Measurements from ENCODE around the gene TLR5. TPM values are rescaled to one million over a fixed set of nuclear protein-coding genes. Genes with fewer than 3 reads are reported as not detected.
"Not testable (repeated sequence)": the region's sequence is repeated elsewhere in the genome, so short reads cannot be mapped to it uniquely, and the experiment has no call there.

Gene TLR5, protein sequence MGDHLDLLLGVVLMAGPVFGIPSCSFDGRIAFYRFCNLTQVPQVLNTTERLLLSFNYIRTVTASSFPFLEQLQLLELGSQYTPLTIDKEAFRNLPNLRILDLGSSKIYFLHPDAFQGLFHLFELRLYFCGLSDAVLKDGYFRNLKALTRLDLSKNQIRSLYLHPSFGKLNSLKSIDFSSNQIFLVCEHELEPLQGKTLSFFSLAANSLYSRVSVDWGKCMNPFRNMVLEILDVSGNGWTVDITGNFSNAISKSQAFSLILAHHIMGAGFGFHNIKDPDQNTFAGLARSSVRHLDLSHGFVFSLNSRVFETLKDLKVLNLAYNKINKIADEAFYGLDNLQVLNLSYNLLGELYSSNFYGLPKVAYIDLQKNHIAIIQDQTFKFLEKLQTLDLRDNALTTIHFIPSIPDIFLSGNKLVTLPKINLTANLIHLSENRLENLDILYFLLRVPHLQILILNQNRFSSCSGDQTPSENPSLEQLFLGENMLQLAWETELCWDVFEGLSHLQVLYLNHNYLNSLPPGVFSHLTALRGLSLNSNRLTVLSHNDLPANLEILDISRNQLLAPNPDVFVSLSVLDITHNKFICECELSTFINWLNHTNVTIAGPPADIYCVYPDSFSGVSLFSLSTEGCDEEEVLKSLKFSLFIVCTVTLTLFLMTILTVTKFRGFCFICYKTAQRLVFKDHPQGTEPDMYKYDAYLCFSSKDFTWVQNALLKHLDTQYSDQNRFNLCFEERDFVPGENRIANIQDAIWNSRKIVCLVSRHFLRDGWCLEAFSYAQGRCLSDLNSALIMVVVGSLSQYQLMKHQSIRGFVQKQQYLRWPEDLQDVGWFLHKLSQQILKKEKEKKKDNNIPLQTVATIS
- total RNA-seq: 0.18 and 0.20 TPM in 2 replicates

DNA sequence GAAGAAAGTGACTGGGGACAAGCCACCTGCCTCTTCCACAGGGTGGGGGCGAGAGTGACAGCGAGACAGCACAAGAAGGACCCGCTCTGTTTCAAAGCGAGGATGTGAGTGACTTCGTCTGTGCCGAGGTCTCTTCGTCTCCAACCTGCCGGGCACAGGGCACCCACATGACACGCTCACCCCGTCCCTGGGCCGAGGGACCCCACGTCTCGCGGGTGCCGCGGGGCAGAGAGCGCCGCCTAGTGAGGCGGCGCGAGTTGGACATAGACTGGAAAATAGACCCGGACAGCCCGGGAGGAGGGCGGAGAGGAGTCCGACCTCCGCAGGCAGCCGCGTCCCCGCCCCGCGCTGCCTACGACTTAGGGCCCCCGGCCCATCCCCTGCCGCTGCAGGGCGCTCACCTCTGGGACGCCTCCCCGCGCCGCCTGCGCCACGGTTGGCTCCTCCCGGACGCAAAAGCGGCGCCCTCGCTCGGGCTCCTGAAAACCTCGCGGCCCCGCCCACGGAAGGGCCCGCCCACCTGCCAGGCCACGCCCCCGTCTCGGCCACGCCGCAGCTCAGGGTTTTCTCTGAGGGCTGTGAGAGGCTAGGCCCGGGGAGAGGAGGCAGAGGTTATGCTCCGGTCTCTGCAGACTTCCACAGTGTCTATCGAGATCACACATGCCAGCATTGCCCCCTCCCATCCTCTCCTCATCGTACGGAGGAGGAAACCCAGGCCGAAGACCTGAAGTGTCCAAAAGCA lies at the start of gene TLR5:
TSS of gene TLR5 (minus strand) at position 454 of the 742 bp plus-strand sequence. CDS start 30,217 bp downstream, outside the sequence.
- DNase-seq (ENCODE audit: low read depth, low spot score): no peak

DNA sequence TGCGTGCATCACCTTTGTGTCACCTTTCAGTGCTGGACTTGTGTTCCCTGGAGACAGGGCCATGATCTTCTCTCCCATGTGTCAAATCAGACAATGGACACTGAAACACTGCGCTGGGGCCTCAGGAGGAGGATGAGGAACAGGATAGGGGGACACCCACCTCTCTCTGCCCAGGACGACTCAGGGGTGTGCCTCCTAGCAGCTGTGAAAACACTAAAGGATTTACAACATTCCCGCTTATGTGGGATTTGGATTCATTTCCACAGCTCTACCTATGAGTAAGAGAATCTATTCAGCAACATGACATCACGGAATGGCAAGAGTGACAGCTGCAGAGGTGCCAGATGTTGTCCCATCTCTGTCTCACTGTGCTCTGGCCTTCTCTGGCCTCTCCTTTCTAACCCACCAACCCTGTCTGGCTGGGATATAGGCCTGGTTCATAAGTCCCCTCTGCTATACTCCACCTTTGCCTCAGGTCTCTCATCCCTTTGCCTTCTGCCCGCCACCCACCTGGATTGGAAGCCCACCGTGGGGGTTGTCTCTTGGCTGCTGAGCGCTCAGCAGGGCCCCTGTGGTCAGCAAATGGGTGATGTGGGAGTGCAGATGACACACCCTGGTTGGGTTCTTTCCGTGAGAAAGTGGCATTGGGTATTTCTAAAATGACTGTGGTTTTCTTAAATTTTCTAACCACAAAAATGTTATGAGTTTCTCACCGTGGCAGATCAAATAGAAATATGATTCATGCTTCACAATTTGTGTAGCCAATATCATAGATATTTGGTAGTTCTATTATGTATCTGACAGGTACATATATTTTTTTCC lies 47.1 kb upstream of the TLR5 start:
- DNase-seq (ENCODE audit: low read depth, low spot score): no peak

DNA sequence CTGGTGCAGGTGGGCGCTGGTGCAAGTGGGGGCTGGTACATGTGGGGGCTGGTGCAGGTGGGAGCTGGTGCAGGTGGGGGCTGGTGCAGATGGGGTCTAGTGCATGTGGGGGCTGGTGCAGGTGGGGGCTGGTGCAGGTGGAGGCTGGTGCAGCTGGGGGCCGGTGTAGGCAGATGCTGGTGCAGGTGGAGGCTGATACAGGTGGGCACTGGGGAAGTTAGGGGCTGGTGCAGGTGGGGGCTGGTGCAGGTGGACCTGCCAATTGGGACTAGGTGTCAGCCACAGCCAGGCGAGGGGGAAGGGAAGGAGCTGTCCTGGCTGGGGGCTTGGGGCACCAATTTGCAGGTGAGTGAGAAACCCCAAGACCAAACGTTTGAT lies 46.5 kb upstream of the TLR5 start:
- DNase-seq (ENCODE audit: low read depth, low spot score): no peak

DNA sequence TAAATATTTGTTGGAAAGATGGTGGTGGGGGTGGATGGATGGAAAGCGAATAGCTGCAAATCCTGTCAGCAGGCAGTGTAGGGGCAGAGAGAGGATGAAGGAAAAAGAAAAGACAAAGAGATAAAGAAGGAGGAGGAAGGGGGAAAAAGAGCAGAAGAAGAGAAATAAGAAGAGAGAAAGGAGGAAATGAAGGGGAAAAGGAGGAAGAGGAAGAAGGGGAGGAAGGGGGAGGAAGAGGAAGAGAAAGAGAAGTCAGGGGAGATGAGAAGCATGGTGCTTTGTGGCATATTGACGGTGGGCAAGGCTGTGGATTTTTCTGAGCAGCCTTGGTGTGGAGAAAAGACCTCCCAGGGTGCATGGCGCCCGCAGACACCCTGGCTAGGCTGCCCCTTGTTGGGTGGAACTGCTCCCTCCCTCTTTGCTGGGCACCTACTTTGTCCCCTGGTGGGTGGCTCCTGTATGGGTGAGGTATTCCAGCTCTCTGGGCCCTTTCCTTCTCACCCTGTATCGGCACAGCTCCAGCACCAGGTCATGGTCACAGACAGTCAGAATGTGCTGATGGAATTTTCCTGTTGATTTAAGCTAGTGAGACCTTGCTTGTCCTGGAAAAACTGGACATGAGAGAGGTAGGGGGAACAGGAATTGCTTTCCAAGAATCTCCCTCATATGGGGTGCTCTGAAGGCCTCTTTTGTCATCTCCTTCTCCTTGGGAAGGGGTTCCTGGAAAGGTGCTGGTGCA lies 45.7 kb upstream of the TLR5 start:
- no peak for DNase-seq (ENCODE audit: low read depth, low spot score)

DNA sequence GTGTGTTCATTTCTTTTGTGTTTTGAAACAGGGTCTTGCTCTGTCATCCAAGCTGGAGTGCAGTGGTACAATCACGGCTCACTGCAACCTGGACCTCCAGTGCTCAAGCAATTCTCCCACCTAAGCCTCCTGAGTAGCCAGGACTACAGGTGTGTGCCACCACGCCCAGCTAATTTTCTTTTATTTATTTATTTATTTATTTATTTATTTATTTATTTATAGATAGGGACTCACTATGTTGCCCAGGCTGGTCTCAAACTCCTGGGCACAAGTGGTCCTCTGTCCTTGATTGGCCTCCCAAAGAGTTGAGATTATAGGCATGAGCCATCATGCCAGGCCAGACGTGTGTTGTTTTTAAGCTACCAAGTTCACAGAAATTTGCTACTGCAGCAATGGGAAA lies 43.8 kb upstream of the TLR5 start:
- no peak for DNase-seq (ENCODE audit: low read depth, low spot score)

DNA sequence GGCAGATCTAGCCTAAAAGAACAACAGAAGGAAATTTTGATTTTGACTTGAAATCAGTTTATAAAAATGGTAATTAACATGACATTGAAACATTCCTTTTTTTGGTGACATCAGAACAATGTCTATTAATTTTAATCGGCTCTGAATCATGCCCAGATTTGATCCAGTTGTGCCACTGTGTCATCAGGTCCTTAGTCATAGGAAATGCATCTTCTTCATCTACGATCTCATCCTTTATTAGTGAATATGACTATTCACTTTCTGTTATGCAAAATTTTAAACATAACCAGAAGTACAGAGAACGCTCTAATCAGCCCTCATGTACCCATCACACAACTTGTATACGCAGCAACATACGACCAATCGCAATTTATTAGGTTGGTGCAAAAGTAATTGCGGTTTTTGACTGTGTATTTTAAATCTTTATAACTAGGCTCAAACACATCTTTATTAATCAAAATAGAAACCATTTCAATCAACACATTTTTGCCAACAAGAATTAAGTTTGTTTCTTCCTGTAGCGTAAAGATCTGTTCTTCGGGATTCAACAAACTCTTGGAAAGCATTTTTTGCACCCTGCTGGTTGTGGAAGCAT lies 40.3 kb upstream of the TLR5 start:
- no peak for DNase-seq (ENCODE audit: low read depth, low spot score)

DNA sequence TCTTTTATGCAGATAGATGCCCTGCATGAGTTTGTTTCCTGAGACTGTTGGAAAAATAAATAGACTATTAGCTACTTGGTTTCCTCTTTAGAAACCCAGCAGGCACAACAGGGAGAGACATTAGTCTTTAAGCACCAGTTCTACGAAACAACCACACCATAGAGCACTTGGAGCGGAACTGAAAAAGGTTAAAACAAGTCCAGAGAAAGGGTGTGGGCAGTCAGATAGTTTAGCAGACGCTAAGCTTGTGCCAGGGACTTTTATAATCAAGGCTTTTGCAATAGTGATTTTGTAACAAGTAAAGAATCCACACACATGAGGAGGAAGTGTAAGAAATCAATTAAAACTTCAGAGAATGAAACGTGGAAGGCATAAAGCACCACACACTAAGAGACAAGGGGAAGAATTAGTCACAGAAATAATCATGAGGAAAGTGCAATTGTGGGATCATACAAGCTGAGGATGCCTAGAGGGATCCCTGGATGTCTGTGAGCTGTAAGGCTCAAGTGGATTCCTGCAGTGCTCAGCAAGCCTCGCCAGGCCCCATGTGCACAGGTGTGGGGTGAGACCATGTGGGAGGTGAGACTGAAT lies 37.8 kb upstream of the TLR5 start:
- DNase-seq (ENCODE audit: low read depth, low spot score): no peak

DNA sequence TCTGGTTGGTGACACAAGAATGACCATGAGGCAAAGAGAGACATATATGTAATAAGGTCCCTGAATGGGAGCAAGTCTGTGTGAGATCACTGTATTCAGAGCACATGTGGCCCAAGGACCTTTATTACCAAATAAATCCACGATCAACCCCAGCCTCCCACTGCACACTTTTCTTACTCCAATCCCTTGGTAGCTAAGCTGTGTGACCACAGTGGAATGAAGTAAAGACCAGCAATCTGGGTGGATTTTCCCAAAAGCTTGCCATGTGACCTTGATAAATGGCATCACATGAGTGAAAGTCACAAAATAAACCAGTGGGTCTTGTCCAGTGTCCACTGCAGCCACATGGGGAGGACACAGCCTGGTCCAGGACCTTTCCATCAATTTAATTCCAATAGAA lies 36.7 kb upstream of the TLR5 start:
- no peak for DNase-seq (ENCODE audit: low read depth, low spot score)

DNA sequence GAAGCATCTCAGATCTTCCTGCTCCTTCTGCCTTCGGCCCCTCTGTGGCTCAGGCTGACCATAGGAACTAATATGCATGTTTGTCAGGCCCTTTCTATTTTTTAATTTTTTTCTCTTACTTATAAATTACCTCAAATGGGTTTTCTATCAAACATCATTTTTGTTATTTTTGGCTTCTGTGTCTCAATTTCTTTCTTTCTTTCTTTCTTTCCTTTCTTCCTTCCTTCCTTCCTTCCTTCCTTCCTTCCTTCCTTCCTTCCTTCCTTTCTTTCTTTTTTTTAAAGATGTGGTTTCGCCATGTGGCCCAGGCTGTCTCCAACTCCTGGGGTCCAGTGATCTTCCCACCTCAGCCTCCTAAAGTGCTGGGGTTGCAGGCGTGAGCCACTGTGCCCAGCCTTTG lies 36.2 kb upstream of the TLR5 start:
- no peak for DNase-seq (ENCODE audit: low read depth, low spot score)

DNA sequence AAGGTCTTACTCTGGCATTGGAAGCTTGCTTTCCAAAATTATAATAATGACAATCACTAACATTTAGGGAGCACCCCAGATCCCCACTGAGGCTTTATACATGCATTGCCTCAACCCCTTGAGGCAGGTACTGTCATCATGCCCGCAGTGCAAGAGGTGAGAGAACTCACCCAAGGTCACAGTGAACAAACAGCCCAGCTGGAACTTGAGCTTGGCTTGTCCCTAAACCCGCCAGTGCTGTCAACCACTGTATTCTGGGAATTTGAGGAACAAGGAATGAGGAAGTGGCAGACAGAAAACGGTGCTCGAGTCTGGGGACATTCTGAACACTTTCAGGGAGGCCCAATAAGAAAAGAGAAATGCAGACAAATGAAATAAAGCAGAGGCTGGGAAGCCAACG lies 34.6 kb upstream of the TLR5 start:
- DNase-seq (ENCODE audit: low read depth, low spot score): no peak

DNA sequence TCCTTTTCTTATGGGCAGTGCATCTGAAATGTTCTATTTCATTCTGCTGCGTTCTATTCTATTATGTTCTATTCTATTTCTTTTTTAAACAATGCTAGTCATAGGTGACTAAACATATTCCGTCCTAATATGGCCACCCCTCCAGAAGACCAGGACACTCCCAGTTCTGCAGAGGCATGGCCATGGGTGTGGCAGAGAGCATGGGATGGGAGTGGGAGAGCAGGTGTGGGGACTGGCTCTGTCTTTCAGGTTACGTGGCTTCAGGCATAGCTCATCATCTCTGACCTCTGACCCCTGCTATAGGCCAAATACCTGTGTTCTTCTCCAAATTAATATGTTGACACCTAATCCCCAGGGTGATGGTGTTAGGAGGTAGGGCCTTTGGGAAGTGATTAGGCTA lies 33.4 kb upstream of the TLR5 start:
- DNase-seq (ENCODE audit: low read depth, low spot score): no peak

DNA sequence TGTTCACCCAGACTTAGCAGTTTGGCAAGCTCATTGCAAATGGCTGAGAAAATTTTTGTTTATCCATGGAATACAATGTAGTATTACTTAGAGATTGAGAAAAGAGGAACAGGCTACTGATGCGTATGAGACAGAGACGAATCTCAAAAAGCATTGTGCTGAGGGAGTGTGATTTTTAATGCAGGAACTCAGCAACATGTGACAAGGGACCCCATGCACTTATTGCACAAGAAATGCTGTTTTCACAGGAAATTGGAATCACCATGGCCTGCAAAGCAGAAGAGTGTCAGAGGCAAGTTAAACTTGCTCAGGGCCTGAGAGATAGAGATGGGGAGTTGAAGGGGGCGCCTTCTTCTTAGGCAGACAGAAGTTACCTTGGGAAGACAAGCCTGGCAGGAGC lies 32.6 kb upstream of the TLR5 start:
- no peak for DNase-seq (ENCODE audit: low read depth, low spot score)

DNA sequence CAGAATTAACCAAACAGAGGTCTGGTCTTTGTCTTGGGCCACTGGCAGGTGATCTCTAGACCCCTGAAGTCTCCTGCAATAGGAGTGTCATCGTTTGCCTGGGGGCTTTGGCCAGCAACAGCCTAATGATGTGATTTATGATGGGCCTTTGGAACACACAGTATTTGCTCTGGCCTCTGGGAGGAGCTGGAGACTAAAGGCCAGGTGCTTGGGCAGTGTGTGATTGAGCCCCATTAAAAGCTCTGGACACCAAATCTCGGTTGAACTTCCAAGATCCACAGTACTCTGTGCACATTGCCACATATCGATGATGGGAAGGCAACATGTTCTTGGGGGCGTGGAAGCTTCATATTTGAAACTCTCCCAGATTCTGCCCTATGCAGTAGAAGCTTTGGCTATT lies 32.0 kb upstream of the TLR5 start:
- DNase-seq (ENCODE audit: low read depth, low spot score): no peak

DNA sequence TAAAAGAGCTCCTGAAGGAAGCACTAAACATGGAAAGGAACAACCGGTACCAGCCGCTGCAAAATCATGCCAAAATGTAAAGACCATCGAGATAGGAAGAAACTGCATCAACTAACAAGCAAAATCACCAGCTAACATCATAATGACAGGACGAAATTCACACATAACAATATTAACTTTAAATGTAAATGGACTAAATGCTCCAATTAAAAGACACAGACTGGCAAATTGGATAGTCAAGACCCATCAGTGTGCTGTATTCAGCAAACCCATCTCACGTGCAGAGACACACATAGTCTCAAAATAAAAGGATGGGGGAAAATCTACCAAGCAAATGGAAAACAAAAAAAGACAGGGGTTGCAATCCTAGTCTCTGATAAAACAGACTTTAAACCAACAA lies 26.4 kb upstream of the TLR5 start:
- not testable (repeated sequence) for DNase-seq (ENCODE audit: low read depth, low spot score)

DNA sequence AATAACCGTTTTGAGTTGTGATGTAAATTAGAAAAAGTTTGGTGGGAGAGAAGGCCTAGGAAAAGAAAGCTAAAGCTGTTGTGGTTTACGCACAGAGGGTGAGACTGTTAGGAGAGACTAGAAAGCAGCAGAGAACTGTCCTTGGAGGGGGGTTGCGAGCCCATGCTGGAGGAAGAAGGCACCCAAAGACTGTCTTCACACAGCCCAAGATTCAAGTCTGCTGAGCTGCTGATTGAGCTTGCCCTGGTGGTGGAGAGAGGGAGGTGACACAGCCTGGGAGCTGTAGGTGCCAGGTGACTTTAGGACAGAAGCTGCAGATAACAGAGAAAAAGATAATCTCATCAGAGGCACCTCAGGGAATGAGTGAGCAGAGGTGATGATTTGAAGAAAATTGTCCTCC lies 18.3 kb upstream of the TLR5 start:
- DNase-seq (ENCODE audit: low read depth, low spot score): no peak

DNA sequence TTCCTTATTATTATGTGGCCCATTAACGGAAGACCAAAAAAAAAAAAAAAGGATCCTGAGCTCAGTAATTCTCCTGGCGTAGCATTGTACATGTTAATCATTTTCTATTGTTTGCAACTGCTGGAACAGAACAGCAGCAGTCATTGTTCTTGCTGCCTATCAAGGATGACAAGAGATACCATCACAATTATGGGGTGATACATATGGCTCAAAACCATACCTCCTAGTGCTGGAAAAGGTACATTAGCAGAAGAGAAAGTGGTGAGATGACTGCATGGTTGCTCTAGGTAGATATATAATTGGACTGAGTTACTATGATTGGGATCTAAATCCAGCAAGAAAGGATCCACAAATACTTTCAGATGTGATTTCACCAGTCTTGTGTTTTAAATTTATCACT lies 13.3 kb upstream of the TLR5 start:
- no peak for DNase-seq (ENCODE audit: low read depth, low spot score)

DNA sequence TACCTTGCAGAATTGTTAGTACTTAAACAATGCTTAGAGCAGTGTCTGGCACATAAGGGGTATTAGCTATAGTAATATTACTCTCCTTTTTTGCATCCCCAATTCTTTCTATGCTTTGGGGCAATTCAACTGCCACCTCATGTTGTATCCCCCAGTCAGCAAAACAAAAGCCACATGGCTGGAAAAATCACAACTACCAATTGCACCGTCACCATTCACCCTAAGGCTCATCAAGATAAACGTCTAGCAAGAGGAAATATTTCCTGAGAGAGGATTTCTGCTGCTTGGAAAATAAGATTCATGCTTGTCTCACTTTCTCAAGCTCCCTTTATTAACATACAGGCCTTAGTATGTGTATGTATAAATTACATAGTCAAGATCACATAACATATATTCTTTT lies 12.1 kb upstream of the TLR5 start:
- no peak for DNase-seq (ENCODE audit: low read depth, low spot score)

DNA sequence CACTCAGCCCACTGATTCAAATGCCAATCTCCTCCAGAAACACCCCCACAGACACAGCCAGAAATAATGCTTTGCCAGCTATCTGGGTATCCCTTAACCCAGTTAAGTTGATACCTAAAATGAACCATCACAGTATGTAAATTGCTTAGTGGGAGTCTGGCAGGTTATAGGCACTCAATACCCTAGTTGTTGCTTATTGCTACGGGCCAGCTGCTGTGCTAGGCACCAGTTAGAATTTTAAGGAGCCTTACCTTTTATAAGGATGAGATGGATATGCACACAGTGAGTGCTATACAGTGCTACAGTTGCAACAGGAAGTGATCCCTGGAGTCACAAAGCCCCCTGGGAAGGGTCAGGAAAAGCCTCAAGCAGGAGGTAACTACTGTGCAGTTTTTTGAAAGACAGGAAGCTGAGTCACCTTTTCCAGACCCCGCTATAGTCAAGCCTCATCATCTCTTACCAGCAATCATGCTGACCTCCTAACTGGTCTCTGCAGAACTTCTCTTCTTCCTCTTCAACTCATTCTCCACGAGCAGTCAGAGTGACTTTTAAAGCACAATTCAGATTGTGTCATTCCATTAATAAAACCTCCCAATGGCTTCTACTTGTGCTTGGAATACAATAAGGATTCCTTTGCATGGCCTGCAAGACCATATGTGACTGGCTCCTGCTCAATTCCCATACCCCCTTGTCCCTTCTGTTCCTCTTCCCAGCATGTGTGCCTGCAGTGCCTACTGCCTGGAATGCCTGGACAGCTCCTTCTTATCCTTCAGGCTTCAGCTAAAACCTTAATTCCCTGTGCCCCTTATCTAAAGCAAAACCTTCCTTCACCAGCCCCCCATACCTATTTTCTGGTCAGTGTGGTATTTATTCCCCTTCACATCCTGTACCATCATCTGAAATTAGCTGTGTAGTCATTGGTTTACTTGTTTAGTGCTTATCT lies 10.4 kb upstream of the TLR5 start:
- DNase-seq (ENCODE audit: low read depth, low spot score): peak; percentile 49

DNA sequence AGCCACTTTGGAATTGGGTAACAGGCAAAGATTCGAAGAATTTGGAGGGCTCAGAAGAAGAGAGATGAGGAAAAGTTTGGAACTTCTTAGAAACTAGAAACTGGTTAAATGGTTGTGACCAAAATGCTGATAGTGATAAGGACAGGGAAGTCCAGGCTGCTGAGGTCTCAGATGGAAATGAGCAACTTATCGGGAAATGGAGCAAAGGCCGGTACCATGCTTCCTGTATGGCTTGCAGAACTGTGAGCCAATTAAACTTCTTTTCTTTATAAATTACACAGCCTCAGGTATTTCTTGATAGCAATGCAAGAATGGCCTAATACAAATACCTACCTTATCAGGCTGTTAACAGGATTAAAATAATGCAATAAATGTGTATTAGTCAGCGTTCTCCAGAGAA lies 9.4 kb upstream of the TLR5 start:
- DNase-seq (ENCODE audit: low read depth, low spot score): no peak

All from pulmonary artery endothelial cell (primary cell).